Renal pelvis (tissue), 12 donors: Measurements from ENCODE around the gene HNRNPM. TPM values are rescaled to one million over a fixed set of nuclear protein-coding genes. Genes with fewer than 3 reads are reported as not detected.
"Not testable (repeated sequence)": the region's sequence is repeated elsewhere in the genome, so short reads cannot be mapped to it uniquely, and the experiment has no call there.

Source experiments
- DNase-seq: peaks from one replicate; pipeline ENCODE4 v3.0.0-alpha.2; 2013
- long read RNA-seq, 16 experiments: transcript quantifications; one replicate each; lab custom pipeline, GENCODE V29; 2026
- polyA plus RNA-seq, 3 donors: library from polyadenylated mRNA; unstranded; fragments of 120-200 nt; gene quantifications; one replicate each; pipeline ENCODE4 v1.2.1, GENCODE V29; 2013; ENCODE audit not compliant: insufficient read length in 3 of 3

Gene HNRNPM
- polyA plus RNA-seq, result 100 to 1,000 TPM; 348 to 405 (median 377) TPM
- long read RNA-seq, donor 1, transcript HNRNPM-216 (1 exons, 1,809 nt), result major isoform, 24 of 91 reads
- long read RNA-seq, donor 1, partial matches to known transcripts, result 22 of 91 reads
- long read RNA-seq, donor 1, other reads (novel, unspliced or antisense), result 45 of 91 reads
- long read RNA-seq, donor 2, transcript HNRNPM-216 (1 exons, 1,809 nt), result major isoform, 54 of 153 reads
- long read RNA-seq, donor 2, partial matches to known transcripts, result 24 of 153 reads
- long read RNA-seq, donor 2, other reads (novel, unspliced or antisense), result 74 of 153 reads
- long read RNA-seq, donor 3, transcript HNRNPM-216 (1 exons, 1,809 nt), result major isoform, 57 of 137 reads
- long read RNA-seq, donor 3, partial matches to known transcripts, result 65 of 137 reads
- long read RNA-seq, donor 3, other reads (novel, unspliced or antisense), result 15 of 137 reads
- long read RNA-seq, donor 4, transcript HNRNPM-216 (1 exons, 1,809 nt), result major isoform, 42 of 90 reads
- long read RNA-seq, donor 4, partial matches to known transcripts, result 20 of 90 reads
- long read RNA-seq, donor 4, other reads (novel, unspliced or antisense), result 28 of 90 reads
- long read RNA-seq, donor 5, transcript HNRNPM-216 (1 exons, 1,809 nt), result major isoform, 22 of 67 reads
- long read RNA-seq, donor 5, partial matches to known transcripts, result 7 of 67 reads
- long read RNA-seq, donor 5, other reads (novel, unspliced or antisense), result 38 of 67 reads
- long read RNA-seq, donor 6, transcript HNRNPM-216 (1 exons, 1,809 nt), result major isoform, 54 of 131 reads
- long read RNA-seq, donor 6, partial matches to known transcripts, result 46 of 131 reads
- long read RNA-seq, donor 6, other reads (novel, unspliced or antisense), result 31 of 131 reads
- long read RNA-seq, donor 7, transcript HNRNPM-216 (1 exons, 1,809 nt), result major isoform, 71 of 160 reads
- long read RNA-seq, donor 7, partial matches to known transcripts, result 39 of 160 reads
- long read RNA-seq, donor 7, other reads (novel, unspliced or antisense), result 50 of 160 reads
- long read RNA-seq, donor 8, transcript HNRNPM-216 (1 exons, 1,809 nt), result major isoform, 28 of 55 reads
- long read RNA-seq, donor 8, partial matches to known transcripts, result 8 of 55 reads
- long read RNA-seq, donor 8, other reads (novel, unspliced or antisense), result 19 of 55 reads
- long read RNA-seq, donor 9, transcript HNRNPM-216 (1 exons, 1,809 nt), result major isoform, 64 of 156 reads
- long read RNA-seq, donor 9, partial matches to known transcripts, result 30 of 156 reads
- long read RNA-seq, donor 9, other reads (novel, unspliced or antisense), result 62 of 156 reads
- long read RNA-seq, donor 10, transcript HNRNPM-216 (1 exons, 1,809 nt), result major isoform, 54 of 137 reads
- long read RNA-seq, donor 10, partial matches to known transcripts, result 51 of 137 reads
- long read RNA-seq, donor 10, other reads (novel, unspliced or antisense), result 32 of 137 reads
- long read RNA-seq, donor 11, transcript HNRNPM-216 (1 exons, 1,809 nt), result major isoform, 41 of 83 reads
- long read RNA-seq, donor 11, partial matches to known transcripts, result 13 of 83 reads
- long read RNA-seq, donor 11, other reads (novel, unspliced or antisense), result 29 of 83 reads
- long read RNA-seq, donor 12, transcript HNRNPM-216 (1 exons, 1,809 nt), result major isoform, 69 of 177 reads
- long read RNA-seq, donor 12, partial matches to known transcripts, result 36 of 177 reads
- long read RNA-seq, donor 12, other reads (novel, unspliced or antisense), result 72 of 177 reads
- long read RNA-seq, donor 13, transcript HNRNPM-216 (1 exons, 1,809 nt), result major isoform, 35 of 73 reads
- long read RNA-seq, donor 13, partial matches to known transcripts, result 33 of 73 reads
- long read RNA-seq, donor 13, other reads (novel, unspliced or antisense), result 5 of 73 reads
- long read RNA-seq, donor 14, result 0 reads
- long read RNA-seq, donor 15, result 0 reads
- long read RNA-seq, donor 16, transcript HNRNPM-216 (1 exons, 1,809 nt), result major isoform, 77 of 187 reads
- long read RNA-seq, donor 16, partial matches to known transcripts, result 59 of 187 reads
- long read RNA-seq, donor 16, other reads (novel, unspliced or antisense), result 50 of 187 reads

GRCh38 chr19:8444677-8445487, at the start of gene HNRNPM:
Gene HNRNPM (plus strand): TSS chr19:8444975. CDS start chr19:8444999, 24 bp downstream.
- peak; percentile 97 for DNase-seq

- DNase-seq, result no peak
These were observed 49.1 kb upstream of the HNRNPM start for GRCh38 chr19:8395621-8396082.

GRCh38 chr19:8396185-8396562, 48.6 kb upstream of the HNRNPM start:
- no peak for DNase-seq

- no peak for DNase-seq
These were observed 48.1 kb upstream of the HNRNPM start for GRCh38 chr19:8396563-8397203.

- DNase-seq, result no peak
These were observed 47.5 kb upstream of the HNRNPM start for GRCh38 chr19:8397271-8397670.

GRCh38 chr19:8397746-8398310, 46.9 kb upstream of the HNRNPM start:
- no peak for DNase-seq

- peak; percentile 75 for DNase-seq
These were observed 46.4 kb upstream of the HNRNPM start for GRCh38 chr19:8398311-8398771.

GRCh38 chr19:8399681-8400188, 45.0 kb upstream of the HNRNPM start:
- no peak for DNase-seq

GRCh38 chr19:8401981-8402411, 42.8 kb upstream of the HNRNPM start:
- no peak for DNase-seq

GRCh38 chr19:8403098-8403819, 41.5 kb upstream of the HNRNPM start:
- DNase-seq, result no peak

- no peak for DNase-seq
These were observed 41.0 kb upstream of the HNRNPM start for GRCh38 chr19:8403820-8404109.

- DNase-seq, result no peak
These were observed 40.2 kb upstream of the HNRNPM start for GRCh38 chr19:8404391-8405151.

- DNase-seq, result not testable (repeated sequence)
These were observed 34.1 kb upstream of the HNRNPM start for GRCh38 chr19:8410718-8411117.

GRCh38 chr19:8412783-8413628, 31.8 kb upstream of the HNRNPM start, which contains the start of gene MARCHF2:
Gene MARCHF2 (plus strand): TSS chr19:8413305. CDS start chr19:8421841, 8,536 bp downstream.
- DNase-seq, result peak; percentile 96

GRCh38 chr19:8413629-8413995, 31.2 kb upstream of the HNRNPM start:
- DNase-seq, result no peak

GRCh38 chr19:8416796-8417195, 28.0 kb upstream of the HNRNPM start:
- no peak for DNase-seq
